ENCODE data around the gene FAM3B.

The FAM3B gene

DNA sequence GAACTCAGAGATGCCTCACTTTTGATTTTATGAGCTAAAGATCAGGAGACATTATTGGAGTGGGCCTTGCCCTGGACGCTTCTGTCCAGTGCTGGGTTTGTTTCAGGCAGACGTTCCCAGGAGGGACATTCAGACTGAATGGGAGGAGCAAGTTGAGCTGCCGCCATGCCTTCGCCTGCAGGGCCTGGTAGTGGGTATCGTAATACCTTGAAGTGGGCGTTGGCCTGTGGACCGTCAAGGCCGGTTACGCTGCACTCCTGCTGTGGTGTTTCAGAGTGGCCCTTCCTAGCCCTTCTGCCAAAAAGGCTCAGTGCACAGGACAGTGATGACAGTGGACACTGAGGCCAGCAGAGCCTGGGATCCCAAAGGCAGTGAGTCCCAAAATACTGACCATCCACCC lies 1.6 kb downstream of the FAM3B start:
- no peak for FAIRE-seq

GRCh38 chr21:41319273-41319672 lies 2.7 kb downstream of the FAM3B start:
- FAIRE-seq (no peak), DNase-seq (ENCODE audit: insufficient read length, low spot score) (no peak)

More for the DNA sequence above, 1.6 kb downstream of the FAM3B start:
- no peak for DNase-seq (ENCODE audit: insufficient read length, low spot score)

GRCh38 chr21:41321211-41321907 lies 4.8 kb downstream of the FAM3B start:
- no peak for FAIRE-seq
- no peak for DNase-seq (ENCODE audit: insufficient read length, low spot score)

- FAIRE-seq: no peak
- no peak for DNase-seq (ENCODE audit: insufficient read length, low spot score)
Measured at GRCh38 chr21:41321908-41322495, 5.4 kb downstream of the FAM3B start.

DNA sequence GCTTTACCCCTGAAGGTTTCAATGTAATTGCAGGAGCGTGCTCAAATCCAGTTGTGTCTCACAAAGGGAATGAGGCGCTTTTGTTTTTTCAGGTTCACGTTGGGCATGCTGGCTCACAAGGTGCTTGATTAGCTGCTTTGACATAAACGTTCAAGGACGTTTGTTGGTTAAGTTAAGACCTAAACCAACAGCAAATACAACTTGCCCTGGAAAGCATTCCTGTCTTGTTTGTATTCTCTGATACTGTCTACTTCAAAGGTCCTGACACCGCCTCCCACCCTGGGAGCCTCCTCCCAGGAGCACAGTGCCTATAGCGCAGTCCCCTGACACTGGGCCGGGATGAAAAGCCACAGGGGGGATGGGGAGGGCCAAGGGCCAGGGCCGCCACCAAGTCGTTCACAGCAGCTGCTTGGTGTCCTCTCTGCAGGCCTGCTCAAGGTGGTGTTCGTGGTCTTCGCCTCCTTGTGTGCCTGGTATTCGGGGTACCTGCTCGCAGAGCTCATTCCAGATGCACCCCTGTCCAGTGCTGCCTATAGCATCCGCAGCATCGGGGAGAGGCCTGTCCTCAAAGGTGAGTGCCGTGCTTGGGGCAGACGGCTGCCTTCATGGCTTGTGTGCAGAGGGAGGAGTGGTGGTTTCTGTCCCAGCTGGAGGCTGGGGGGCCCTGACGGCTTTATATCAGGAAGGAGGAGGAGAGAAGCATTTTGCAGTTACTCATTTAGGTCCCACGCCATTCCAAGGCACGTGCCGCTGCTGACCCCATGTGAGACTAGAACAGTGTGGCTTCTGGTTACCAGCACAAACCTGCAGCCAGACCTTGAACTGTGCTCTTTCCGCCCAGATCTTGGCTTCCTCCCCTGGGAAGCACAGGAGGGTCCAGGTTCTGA lies 6.1 kb downstream of the FAM3B start:
- FAIRE-seq (no peak), DNase-seq (ENCODE audit: insufficient read length, low spot score) (no peak)

DNA sequence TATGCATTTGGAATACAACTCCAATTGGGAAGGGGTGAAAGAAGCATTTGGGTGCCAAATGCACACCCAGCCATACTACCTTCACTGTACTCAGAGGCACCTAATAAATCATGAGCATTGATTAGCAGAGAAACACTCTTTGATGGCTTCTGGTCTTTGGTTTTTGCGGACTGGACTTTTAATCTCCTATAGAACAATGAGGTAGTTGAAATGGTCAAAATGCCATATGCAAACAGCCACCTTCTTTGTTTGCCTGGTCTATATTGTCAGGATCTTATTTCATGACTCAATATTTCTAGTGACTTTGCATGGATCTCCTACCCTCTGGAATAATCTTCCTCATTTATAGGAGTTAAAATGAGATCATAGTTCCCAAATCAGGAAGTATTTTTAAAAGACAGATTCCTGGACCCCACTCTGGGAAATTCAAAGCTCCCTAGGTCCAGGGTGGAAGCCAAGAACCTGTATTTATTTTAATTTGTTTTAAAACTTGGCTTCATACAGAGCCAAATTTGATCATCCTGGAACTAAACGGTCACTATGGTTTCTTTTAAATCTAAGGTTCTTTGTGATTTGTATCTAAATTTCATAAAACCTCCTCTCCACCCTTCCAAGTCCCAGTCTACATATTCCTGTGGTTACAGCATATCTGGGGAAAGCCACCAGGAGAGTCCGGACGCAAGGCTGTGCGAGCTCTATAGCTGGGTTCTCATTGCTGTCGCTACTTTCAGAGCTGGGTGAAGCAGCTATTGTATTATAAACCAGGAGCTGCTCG lies 8.7 kb downstream of the FAM3B start:
- FAIRE-seq (no peak), DNase-seq (ENCODE audit: insufficient read length, low spot score) (no peak)

GRCh38 chr21:41326414-41327080 lies 9.9 kb downstream of the FAM3B start:
- FAIRE-seq (no peak), DNase-seq (ENCODE audit: insufficient read length, low spot score) (no peak)

DNA sequence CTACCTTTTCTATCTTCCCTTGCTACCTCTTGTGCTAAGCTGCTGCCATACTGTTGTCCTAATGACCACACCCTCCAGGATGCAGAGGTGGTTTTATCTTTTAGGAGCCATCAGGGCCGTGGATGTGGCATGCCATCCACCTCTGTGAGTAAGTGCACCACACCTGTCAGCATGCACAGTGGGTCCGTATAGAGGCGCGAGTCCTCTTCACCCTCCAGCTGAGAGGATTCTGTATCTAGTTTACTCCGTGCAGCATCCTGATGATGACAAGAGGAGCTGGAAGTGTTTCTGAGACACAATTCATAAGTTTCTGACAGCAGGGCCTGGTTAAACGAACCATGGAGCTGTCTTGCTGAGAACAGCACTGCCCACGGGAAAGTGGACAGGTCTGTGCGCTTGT lies 11.2 kb downstream of the FAM3B start:
- FAIRE-seq: no peak

DNA sequence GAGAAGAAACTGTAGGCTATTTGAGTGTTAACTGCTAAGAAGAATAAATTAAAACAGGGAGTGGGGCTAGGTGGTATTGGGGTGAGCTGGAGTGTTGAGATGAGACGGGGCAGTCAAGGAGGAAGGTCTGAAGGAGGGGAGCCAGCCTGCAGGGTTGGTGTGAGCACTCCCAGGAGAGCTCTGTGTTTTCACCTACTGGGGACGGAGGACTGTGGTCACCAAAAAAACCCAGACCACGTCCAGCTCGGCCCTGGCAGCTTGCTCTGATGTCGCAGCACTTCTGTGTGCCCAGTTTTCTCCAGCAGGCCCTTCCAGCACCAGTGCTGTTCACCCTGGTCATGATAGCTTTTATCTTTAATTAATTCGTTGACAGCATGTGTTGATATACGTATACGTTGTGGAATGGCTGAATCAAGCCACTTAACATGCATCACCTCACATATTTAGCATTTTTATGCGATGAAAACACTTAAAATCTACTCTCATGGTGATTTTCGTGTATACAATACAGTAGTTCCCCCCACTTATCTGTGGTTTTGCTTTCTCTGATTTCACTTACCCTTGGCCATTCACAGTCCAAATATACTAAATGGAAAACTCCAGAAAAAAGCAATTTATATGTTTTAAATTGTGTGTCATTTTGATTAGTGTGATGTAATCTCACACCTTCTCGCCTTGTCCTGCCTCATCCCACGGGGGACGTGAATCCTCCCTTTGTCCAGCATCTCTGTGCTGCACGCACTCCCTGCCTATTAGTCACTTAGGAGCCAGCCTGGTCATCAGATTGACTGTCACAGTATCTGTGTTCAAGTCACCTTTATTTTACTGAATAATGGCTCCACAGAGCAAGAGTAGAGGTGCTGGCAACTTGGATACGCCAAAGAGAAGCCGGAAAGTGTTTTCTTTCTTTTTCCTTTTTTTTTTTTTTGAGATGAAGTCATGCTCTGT lies 12.3 kb downstream of the FAM3B start:
- FAIRE-seq (no peak), DNase-seq (ENCODE audit: insufficient read length, low spot score) (no peak)

More for the DNA sequence above, 11.2 kb downstream of the FAM3B start:
- no peak for DNase-seq (ENCODE audit: insufficient read length, low spot score)

DNA sequence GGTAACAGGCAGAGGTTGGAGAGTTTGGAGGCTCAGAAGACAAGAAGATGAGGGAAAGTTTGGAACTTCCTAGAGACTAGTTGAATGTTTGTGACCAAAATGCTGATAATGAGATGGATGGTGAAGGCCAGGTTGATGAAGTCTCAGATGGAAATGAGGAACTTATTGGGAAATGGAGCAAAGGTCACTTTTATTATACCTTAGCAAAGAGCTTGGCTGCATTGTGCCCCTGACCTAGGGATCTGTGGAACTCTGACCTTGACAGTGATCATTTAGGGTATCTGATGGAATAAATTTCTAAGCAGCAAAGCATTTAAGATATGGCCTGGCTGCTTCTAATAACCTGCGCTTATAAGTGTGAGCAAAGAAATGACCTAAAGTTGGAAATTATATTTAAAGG lies 17.2 kb downstream of the FAM3B start:
- DNase-seq (ENCODE audit: insufficient read length, low spot score): no peak
- FAIRE-seq: no peak

DNA sequence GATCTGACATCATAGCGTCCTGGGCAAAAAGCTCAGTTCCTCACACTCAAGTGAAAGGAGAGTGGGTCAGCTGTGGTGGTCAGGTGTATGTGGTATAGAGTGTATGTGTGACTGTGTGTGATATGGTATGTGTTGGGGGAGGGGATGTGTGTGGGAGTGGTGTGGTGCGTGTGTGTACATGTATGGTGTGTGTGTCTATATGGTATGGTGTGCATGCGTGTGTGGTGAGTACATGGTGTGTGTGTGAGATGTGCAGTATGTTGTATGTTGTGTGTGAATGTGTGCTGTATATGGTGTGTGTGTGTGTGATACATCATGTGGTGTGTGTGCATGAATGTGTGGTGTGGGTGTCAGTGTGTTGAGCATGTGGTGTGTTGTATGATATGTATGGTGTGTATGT lies 20.9 kb downstream of the FAM3B start:
- FAIRE-seq: no peak
- no peak for DNase-seq (ENCODE audit: insufficient read length, low spot score)

GRCh38 chr21:41338455-41338854 lies 21.9 kb downstream of the FAM3B start:
- FAIRE-seq (no peak), DNase-seq (ENCODE audit: insufficient read length, low spot score) (no peak)

GRCh38 chr21:41342035-41342434 lies 25.4 kb downstream of the FAM3B start:
- no peak for FAIRE-seq

GRCh38 chr21:41344146-41344545 lies 27.5 kb downstream of the FAM3B start:
- FAIRE-seq (no peak), DNase-seq (ENCODE audit: insufficient read length, low spot score) (no peak)

More at GRCh38 chr21:41342035-41342434, 25.4 kb downstream of the FAM3B start:
- no peak for DNase-seq (ENCODE audit: insufficient read length, low spot score)

GRCh38 chr21:41345356-41345755 lies 28.8 kb downstream of the FAM3B start:
- no peak for FAIRE-seq
- no peak for DNase-seq (ENCODE audit: insufficient read length, low spot score)

GRCh38 chr21:41345934-41346685 lies 29.5 kb downstream of the FAM3B start:
- DNase-seq (ENCODE audit: insufficient read length, low spot score): no peak
- no peak for FAIRE-seq

- FAIRE-seq: no peak
- no peak for DNase-seq (ENCODE audit: insufficient read length, low spot score)
Measured at GRCh38 chr21:41346758-41347157, 30.2 kb downstream of the FAM3B start.

DNA sequence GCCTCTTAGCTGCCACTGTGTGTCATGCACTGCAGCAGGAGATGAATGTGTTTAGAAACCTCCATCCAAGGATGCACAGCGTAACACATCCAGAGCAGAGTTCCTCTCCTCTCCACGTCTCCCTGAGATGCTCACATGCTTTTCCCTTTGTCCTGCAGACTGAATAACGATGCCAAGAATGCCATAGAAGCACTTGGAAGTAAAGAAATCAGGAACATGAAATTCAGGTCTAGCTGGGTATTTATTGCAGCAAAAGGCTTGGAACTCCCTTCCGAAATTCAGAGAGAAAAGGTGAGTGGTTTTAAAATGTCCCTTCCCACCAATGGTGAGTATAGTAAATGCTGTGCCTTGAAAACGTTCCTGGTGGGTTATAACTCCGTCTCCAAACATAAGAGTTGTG lies 31.8 kb downstream of the FAM3B start:
- DNase-seq (ENCODE audit: insufficient read length, low spot score): no peak
- FAIRE-seq: no peak

DNA sequence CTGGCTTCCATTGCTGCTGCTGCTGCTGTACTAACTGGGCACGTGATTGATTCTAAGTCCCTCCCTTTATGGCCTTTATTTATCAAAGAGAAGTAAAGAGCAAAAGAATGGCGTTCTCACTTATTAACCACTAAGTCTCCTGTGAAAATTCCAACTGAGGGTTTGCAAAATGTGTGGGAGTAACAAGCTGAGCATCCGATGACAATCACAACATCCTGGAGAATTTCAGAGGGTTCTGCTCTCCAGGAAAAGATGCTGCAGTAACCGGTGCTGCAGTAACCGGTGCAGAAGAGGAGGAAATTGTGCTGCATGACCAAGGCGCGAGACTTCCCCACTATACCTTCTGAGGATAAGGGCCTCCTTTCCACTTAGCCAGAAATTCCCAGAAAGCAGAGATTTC lies 32.5 kb downstream of the FAM3B start:
- no peak for DNase-seq (ENCODE audit: insufficient read length, low spot score)
- no peak for FAIRE-seq

All from GM19239 (cell line).